Measurements from ENCODE around the gene ENO4. TPM values are rescaled to one million over a fixed set of nuclear protein-coding genes. Genes with fewer than 3 reads are reported as not detected.

The ENO4 gene
- total RNA-seq, 3 donors from 2014 or later = 0.31 TPM; not detected in 2

- no peak for ATAC-seq
- Histone ChIP-seq H3K36me3 (ENCODE audit: low read depth) (no peaks in the 10 kb centered on the region), H3K9me3 (no peaks in the 10 kb centered on the region), H3K4me3 (no peak overlapping the region), H3K4me1 (ENCODE audit: low read depth) (no peaks in the 10 kb centered on the region)
- DNase-seq = no peak
- intact Hi-C loops (cut with DNase I, micrococcal nuclease) = no loop called here
- TF ChIP-seq, protein P1, sequence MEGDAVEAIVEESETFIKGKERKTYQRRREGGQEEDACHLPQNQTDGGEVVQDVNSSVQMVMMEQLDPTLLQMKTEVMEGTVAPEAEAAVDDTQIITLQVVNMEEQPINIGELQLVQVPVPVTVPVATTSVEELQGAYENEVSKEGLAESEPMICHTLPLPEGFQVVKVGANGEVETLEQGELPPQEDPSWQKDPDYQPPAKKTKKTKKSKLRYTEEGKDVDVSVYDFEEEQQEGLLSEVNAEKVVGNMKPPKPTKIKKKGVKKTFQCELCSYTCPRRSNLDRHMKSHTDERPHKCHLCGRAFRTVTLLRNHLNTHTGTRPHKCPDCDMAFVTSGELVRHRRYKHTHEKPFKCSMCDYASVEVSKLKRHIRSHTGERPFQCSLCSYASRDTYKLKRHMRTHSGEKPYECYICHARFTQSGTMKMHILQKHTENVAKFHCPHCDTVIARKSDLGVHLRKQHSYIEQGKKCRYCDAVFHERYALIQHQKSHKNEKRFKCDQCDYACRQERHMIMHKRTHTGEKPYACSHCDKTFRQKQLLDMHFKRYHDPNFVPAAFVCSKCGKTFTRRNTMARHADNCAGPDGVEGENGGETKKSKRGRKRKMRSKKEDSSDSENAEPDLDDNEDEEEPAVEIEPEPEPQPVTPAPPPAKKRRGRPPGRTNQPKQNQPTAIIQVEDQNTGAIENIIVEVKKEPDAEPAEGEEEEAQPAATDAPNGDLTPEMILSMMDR (IDR thresholded peaks at IDR 0.05) = no peak
These were observed 15.1 kb downstream of the ENO4 start for GRCh38 chr10:116864436-116864835.

GRCh38 chr10:116866066-116866465 lies 16.8 kb downstream of the ENO4 start:
- Histone ChIP-seq H3K4me1 (ENCODE audit: low read depth) (no peaks in the 10 kb centered on the region), H3K36me3 (ENCODE audit: low read depth) (no peaks in the 10 kb centered on the region), H3K4me3 (no peak overlapping the region), H3K9me3 (no peaks in the 10 kb centered on the region)
- no peak for ATAC-seq
- intact Hi-C loops (cut with DNase I, micrococcal nuclease) = no loop called here
- DNase-seq = no peak
- TF ChIP-seq, protein P1 (IDR thresholded peaks at IDR 0.05) = no peak

DNA sequence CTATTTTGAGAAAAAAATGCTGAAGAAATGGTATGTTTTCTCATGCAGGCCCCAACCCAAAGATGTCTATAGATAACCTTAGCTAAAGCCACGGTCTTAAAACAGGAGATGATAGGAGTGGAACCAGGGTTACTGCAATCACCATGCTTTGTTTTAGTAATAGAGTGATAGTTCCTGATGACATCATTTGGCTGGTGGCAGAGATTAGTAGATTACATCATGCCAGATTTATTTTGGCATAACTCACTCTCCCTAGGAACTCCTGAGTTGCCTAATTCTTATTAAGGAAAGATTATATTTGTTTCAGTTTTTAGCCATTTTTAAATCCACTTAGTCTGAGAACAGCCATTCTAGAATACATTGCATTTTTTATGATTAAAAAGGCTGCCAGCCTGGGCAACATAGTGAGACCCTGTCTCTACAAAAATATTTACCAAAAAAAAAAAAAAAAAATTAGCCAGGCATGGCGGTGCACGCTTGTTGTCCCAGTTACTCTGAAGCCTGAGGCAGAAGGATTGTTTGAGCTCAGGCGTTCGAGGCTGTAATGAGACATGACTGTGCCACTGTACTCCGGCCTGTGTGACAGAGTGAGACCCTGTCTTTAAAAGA lies 17.8 kb downstream of the ENO4 start:
- Histone ChIP-seq H3K4me1 (ENCODE audit: low read depth) (no peaks in the 10 kb centered on the region), H3K36me3 (ENCODE audit: low read depth) (no peaks in the 10 kb centered on the region), H3K9me3 (no peaks in the 10 kb centered on the region), H3K4me3 (no peak overlapping the region)
- DNase-seq = no peak
- TF ChIP-seq, protein P1 (IDR thresholded peaks at IDR 0.05) = no peak
- intact Hi-C loops (cut with DNase I, micrococcal nuclease) = no loop called here
- no peak for ATAC-seq

- H3K4me3 ChIP-seq = no peak overlapping the region
- H3K4me1 ChIP-seq (ENCODE audit: low read depth) = no peaks in the 10 kb centered on the region
- no peaks in the 10 kb centered on the region for H3K9me3 ChIP-seq
- intact Hi-C loops (cut with DNase I, micrococcal nuclease) = no loop called here
- TF ChIP-seq, protein P1 (IDR thresholded peaks at IDR 0.05) = no peak
- DNase-seq (no peak), ATAC-seq (no peak)
- H3K36me3 ChIP-seq (ENCODE audit: low read depth) = no peaks in the 10 kb centered on the region
These were observed 18.9 kb downstream of the ENO4 start for GRCh38 chr10:116868198-116868676.

- DNase-seq = no peak
- H3K4me3 ChIP-seq = no peak overlapping the region
- no peaks in the 10 kb centered on the region for H3K4me1 ChIP-seq (ENCODE audit: low read depth)
- TF ChIP-seq, protein P1 (IDR thresholded peaks at IDR 0.05) = no peak
- intact Hi-C loops (cut with DNase I, micrococcal nuclease) = no loop called here
- H3K36me3 ChIP-seq (ENCODE audit: low read depth) = no peaks in the 10 kb centered on the region
- ATAC-seq = no peak
- no peaks in the 10 kb centered on the region for H3K9me3 ChIP-seq
These were observed 19.4 kb downstream of the ENO4 start for GRCh38 chr10:116868722-116869121.

DNA sequence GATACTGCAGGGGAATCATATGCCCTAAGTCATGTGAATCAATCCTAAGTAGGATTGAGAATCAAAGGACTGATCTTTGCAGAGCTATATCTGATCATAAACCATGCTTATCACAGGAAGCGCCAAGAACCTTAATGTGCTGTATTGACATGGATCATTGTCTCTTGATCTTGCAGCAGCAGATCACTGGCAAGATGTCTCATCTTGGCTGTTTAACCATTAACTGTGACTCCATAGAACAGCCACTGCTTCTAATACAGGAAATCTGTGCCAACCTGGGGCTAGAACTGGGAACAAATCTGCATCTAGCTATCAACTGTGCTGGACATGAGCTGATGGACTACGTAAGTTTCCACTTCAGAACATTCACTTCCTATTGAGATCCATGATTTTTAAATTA lies 21.6 kb downstream of the ENO4 start:
- Histone ChIP-seq H3K36me3 (ENCODE audit: low read depth) (no peaks in the 10 kb centered on the region), H3K9me3 (no peaks in the 10 kb centered on the region), H3K4me1 (ENCODE audit: low read depth) (no peaks in the 10 kb centered on the region), H3K4me3 (no peak overlapping the region)
- DNase-seq (no peak), ATAC-seq (peak; percentile 23)
- TF ChIP-seq, protein P1 (IDR thresholded peaks at IDR 0.05) = no peak
- intact Hi-C loops (cut with DNase I, micrococcal nuclease) = no loop called here
